ENCODE measurements around the gene UBN1.

UBN1 gene, protein sequence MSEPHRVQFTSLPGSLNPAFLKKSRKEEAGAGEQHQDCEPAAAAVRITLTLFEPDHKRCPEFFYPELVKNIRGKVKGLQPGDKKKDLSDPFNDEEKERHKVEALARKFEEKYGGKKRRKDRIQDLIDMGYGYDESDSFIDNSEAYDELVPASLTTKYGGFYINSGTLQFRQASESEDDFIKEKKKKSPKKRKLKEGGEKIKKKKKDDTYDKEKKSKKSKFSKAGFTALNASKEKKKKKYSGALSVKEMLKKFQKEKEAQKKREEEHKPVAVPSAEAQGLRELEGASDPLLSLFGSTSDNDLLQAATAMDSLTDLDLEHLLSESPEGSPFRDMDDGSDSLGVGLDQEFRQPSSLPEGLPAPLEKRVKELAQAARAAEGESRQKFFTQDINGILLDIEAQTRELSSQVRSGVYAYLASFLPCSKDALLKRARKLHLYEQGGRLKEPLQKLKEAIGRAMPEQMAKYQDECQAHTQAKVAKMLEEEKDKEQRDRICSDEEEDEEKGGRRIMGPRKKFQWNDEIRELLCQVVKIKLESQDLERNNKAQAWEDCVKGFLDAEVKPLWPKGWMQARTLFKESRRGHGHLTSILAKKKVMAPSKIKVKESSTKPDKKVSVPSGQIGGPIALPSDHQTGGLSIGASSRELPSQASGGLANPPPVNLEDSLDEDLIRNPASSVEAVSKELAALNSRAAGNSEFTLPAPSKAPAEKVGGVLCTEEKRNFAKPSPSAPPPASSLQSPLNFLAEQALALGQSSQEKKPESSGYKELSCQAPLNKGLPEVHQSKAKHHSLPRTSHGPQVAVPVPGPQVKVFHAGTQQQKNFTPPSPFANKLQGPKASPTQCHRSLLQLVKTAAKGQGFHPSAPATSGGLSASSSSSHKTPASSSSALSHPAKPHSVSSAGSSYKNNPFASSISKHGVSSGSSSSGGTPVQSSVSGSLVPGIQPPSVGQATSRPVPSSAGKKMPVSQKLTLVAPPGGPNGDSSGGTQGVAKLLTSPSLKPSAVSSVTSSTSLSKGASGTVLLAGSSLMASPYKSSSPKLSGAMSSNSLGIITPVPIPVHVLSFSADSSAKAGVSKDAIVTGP (N-terminal part only)

DNA sequence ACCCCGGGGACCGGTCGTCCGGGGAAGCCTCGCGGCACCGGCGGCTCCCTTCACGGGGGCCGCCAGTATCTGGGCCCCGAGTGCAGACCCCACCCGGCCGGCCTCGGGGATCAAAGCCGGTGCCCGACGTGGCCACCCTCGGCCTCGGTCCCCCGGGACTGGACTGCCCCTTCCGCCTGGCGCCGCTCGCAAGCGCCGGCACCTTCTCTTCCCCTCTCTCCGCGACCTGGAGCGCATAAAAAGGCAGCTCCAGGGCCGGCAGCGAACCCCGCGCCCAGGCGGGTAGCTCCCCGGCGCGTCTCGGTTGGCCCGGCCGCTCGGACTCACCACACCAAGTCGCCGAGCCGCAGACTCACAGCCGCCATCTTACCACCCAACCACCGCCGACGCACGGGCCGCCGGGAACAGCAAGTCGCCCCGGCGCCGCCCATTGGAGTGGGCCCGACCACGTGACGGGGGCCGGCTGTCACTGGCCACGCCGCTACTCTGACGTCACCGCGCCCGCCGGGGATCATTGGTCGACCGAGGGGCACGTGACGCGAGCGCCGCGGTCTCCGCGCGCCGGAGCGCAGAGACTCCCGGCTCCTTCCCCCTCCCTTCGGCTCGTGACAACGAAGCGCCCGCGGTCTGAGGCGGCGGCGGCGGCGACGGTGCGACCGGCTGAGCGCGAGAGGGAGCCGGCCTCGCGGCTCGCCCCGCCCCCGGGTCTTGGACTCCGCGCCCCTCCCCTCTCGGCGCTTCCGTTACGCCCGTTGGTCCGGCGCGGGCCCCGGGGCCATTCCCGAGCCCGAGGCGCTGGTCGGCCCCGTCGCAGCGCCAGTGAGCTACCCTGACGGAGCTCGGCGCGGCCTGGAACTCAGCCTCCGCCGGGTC, at the start of gene UBN1, which contains the start of gene GLYR1:
Gene UBN1, plus strand, starts transcription at position 581 of the 873 bp plus-strand sequence. CDS start 5,437 bp downstream, outside the sequence.
Gene GLYR1, minus strand, starts transcription at position 388 of the 873 bp plus-strand sequence. Its CDS starts 23 bp downstream, at position 365.
- H3K27me3 ChIP-seq (ENCODE audit: insufficient read depth, low read length) = no peaks in the 10 kb centered on the region
- H3K27ac ChIP-seq (ENCODE audit: low read depth, low read length, poor library complexity, severe bottlenecking) = peak within 1 kb of the TSS; percentile 20
- peak within 1 kb of the TSS; percentile 87 for H3K4me3 ChIP-seq (ENCODE audit: low read depth, low read length, poor library complexity, severe bottlenecking)
- no peaks in the 10 kb centered on the region for H3F3A ChIP-seq (ENCODE audit: insufficient read depth, low read length)
- H3K9me3 ChIP-seq (ENCODE audit: low read length) = no peaks in the 10 kb centered on the region
- peaks cover 42% of the 10 kb centered on the region for H3K36me3 ChIP-seq (ENCODE audit: insufficient read depth, low read length)
- peaks cover 61% of the 10 kb centered on the region for H3K79me2 ChIP-seq (ENCODE audit: insufficient read depth, low read length)
- TF ChIP-seq EZH2 (IDR thresholded peaks at IDR 0.05; ENCODE audit: borderline replicate concordance, low read length) = no peak
- TF ChIP-seq, protein P1, sequence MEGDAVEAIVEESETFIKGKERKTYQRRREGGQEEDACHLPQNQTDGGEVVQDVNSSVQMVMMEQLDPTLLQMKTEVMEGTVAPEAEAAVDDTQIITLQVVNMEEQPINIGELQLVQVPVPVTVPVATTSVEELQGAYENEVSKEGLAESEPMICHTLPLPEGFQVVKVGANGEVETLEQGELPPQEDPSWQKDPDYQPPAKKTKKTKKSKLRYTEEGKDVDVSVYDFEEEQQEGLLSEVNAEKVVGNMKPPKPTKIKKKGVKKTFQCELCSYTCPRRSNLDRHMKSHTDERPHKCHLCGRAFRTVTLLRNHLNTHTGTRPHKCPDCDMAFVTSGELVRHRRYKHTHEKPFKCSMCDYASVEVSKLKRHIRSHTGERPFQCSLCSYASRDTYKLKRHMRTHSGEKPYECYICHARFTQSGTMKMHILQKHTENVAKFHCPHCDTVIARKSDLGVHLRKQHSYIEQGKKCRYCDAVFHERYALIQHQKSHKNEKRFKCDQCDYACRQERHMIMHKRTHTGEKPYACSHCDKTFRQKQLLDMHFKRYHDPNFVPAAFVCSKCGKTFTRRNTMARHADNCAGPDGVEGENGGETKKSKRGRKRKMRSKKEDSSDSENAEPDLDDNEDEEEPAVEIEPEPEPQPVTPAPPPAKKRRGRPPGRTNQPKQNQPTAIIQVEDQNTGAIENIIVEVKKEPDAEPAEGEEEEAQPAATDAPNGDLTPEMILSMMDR (IDR thresholded peaks at IDR 0.05; ENCODE audit: low read length) = no peak
- no peaks in the 10 kb centered on the region for H3K9me2 ChIP-seq (ENCODE audit: low read depth, low read length)
- H2AFZ ChIP-seq (ENCODE audit: low read length) = no peak within 1 kb of the TSS
- peak within 1 kb of the TSS; percentile 91 for H3K9ac ChIP-seq (ENCODE audit: low read length)
- H4K20me1 ChIP-seq (ENCODE audit: insufficient read depth, low read length) = no peaks in the 10 kb centered on the region
- H3K4me2 ChIP-seq (ENCODE audit: low read length) = peak within 1 kb of the TSS; percentile 94
- peaks cover 44% of the 10 kb centered on the region for H3K4me1 ChIP-seq (ENCODE audit: insufficient read depth, low read length, severe bottlenecking)

DNA sequence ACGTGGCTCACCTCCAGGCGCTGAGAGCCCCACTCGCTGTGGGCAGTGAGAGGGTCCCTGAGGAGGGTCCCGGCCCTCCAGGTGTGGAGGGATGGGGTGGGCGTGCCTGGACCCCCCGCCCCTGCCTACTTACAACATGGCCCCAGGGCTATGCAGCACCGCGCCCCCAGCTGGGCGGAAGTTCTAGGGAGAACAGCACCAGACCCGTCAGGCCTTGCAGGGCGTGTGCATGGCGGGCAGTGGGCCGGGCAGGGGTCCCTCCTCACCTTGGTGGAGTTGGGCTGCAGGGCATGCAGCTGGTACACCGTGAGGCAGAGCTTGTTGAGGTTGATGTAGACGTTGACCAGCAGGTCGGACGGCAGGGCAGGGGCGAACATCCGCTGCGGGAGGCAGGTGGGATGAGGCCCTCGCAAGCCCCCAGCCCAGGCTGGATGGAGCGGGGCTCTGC, 49.5 kb upstream of the UBN1 start:
- Histone ChIP-seq H4K20me1 (ENCODE audit: insufficient read depth, low read length) (no peaks in the 10 kb centered on the region), H2AFZ (ENCODE audit: low read length) (no peak overlapping the region), H3K27me3 (ENCODE audit: insufficient read depth, low read length) (peaks cover 3% of the 10 kb centered on the region; the same call in 1 of the 2 replicates), H3K4me3 (ENCODE audit: low read depth, low read length, poor library complexity, severe bottlenecking) (no peak overlapping the region), H3K79me2 (ENCODE audit: insufficient read depth, low read length) (no peaks in the 10 kb centered on the region), H3K4me2 (ENCODE audit: low read length) (no peak overlapping the region), H3K36me3 (ENCODE audit: insufficient read depth, low read length) (no peaks in the 10 kb centered on the region), H3K27ac (ENCODE audit: low read depth, low read length, poor library complexity, severe bottlenecking) (no peak overlapping the region), H3K9ac (ENCODE audit: low read length) (no peak overlapping the region), H3K4me1 (ENCODE audit: insufficient read depth, low read length, severe bottlenecking) (peaks cover 9% of the 10 kb centered on the region), H3K9me3 (ENCODE audit: low read length) (no peaks in the 10 kb centered on the region), H3F3A (ENCODE audit: insufficient read depth, low read length) (no peaks in the 10 kb centered on the region), H3K9me2 (ENCODE audit: low read depth, low read length) (no peaks in the 10 kb centered on the region)
- TF ChIP-seq EZH2 (IDR thresholded peaks at IDR 0.05; ENCODE audit: borderline replicate concordance, low read length) = no peak
- TF ChIP-seq, protein P1 (IDR thresholded peaks at IDR 0.05; ENCODE audit: low read length) = no peak

Measured in OCI-LY1 (cell line).